IPS-18c (cell line): ENCODE measurements around the gene CCDC6.

ENCODE experiments used
- H3K4me3 ChIP-seq: 2 replicates; pipeline ENCODE4 v1.7.0; 2013; ENCODE audit warnings: low read depth, mild to moderate bottlenecking, low read length, moderate library complexity; ENCODE audit not compliant: insufficient read depth
- H3K9me3 ChIP-seq: one replicate; pipeline ENCODE4 v1.6.1; 2013; ENCODE audit warnings: mild to moderate bottlenecking, low read length, moderate library complexity; ENCODE audit not compliant: control insufficient read depth, insufficient read depth

CCDC6 gene

GRCh38 chr10:59870152-59870551, 36.2 kb downstream of the CCDC6 start:
- Histone ChIP-seq H3K9me3 (no peaks in the 10 kb centered on the region), H3K4me3 (no peak overlapping the region)

GRCh38 chr10:59869594-59869940, 36.8 kb downstream of the CCDC6 start:
- Histone ChIP-seq H3K9me3 (no peaks in the 10 kb centered on the region), H3K4me3 (no peak overlapping the region)

- H3K9me3 ChIP-seq: no peaks in the 10 kb centered on the region
- no peak overlapping the region for H3K4me3 ChIP-seq
Measured at GRCh38 chr10:59868696-59869593, 37.4 kb downstream of the CCDC6 start.

DNA sequence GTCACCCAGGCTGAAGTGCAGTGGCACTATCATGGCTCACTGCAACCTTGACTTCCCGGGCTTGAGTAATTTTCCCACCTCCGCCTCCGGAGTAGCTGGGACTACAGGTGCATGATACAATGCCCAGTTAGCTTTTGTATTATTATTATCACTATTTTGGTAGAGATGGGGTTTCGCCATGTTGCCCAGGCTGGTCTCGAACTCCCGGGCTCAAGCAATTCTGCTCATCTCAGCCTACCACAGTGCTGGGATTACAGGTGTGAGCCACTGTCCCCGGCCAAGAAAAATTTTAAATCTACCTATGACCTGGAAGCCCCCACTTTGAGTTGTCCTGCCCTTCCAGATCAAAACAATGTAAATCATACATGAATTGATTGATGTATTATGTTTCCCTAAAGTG, 38.8 kb downstream of the CCDC6 start:
- H3K4me3 ChIP-seq: no peak overlapping the region

DNA sequence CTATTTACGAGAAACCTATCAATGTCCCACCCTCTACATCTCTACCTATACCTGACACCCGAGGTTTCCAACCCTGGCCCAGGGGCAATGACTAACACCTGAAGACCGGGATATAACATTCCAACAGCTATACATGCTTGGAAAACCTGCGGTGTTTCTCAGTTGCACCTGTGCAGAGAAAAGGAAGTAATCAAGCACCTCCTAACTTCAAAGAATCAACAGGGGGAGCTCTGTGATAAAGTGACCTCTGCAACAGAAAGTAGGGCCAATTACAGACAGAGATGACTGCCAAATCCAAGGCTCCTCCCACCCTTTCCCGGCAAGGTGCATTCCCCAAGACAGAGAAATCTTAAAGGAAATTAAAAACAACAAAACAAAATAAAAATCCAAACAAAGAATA, 41.3 kb downstream of the CCDC6 start:
- no peaks in the 10 kb centered on the region for H3K9me3 ChIP-seq
- no peak overlapping the region for H3K4me3 ChIP-seq

More for the DNA sequence above, 38.8 kb downstream of the CCDC6 start:
- H3K9me3 ChIP-seq: no peaks in the 10 kb centered on the region

DNA sequence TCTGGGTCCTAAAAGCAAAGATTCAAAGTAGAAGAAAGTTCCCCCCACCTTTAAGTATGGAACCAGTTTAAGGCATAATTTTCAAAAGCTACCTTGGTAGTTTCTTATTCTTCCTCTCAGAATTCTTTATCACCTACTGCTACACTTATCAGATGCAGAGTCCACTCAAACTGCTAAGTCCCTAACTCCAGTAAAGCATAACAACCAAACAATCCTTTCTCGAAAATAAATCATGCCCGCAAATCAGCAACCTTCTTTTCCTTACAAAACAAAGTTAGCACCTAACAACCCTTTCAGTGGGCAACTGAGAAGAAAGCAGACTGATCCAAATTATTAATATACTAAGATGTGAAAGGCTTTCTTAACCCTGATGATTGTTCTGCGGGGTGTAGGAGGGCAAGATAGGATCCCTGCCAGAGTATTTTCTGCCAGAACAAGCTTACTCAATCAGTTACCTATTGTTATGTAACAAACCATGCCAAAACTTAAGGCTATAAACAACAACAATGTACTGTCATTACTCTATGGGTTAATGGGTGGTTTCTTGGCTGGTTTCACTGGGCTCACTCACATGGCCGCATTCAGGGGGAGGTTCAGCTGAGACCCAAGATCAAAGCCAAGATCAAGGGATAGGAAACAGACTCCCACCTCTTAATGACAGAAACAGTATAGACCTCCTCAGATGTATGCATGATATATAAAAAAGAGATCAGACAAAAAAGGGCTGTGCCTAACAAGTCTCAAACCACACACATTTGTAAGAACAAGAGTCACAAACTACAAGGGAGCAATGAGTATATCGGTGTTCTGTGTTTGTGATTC, 42.0 kb downstream of the CCDC6 start:
- Histone ChIP-seq H3K9me3 (no peaks in the 10 kb centered on the region), H3K4me3 (no peak overlapping the region)

- Histone ChIP-seq H3K9me3 (no peaks in the 10 kb centered on the region), H3K4me3 (no peak overlapping the region)
Measured at GRCh38 chr10:59859570-59859969, 46.8 kb downstream of the CCDC6 start.

DNA sequence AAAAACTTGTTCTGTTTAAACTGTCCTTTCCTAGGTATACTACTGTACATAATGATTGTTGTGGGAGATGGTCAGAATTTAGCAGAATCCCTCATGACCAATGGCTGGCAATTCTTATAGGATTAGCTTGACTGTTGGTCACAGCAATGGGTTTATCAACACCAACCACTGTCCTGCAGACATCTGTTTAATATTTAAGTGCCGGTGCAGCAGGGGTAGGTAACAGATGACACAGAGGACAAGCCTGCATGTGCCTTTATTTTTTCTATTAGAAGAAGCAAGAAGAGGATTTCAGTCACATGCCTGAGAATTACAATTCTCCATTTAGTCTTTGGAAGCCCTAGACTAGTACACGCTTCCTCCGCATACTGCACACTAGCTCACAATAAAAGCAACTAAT, 48.4 kb downstream of the CCDC6 start:
- Histone ChIP-seq H3K9me3 (no peaks in the 10 kb centered on the region), H3K4me3 (no peak overlapping the region)

DNA sequence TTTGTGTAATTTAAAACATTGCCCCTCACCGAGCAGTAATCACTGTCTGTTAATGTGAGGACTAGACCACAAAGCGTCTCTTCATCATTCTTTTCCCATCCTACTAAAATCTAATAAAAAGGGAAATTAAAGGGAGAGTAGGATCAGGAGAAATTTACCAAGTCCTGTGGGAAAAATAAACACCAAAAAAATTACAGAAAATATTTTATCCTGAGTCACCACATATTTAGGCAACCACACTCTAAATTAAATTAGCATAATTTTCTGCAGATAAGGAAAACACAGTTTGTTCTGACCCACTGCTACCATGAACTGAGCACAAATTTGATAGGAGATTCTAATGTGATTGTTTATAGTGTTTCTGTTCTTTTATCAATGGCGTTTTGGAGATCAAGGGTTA, 49.3 kb downstream of the CCDC6 start:
- no peak overlapping the region for H3K4me3 ChIP-seq
- no peaks in the 10 kb centered on the region for H3K9me3 ChIP-seq

GRCh38 chr10:59856104-59856503, 50.3 kb downstream of the CCDC6 start:
- no peak overlapping the region for H3K4me3 ChIP-seq
- H3K9me3 ChIP-seq: no peaks in the 10 kb centered on the region

DNA sequence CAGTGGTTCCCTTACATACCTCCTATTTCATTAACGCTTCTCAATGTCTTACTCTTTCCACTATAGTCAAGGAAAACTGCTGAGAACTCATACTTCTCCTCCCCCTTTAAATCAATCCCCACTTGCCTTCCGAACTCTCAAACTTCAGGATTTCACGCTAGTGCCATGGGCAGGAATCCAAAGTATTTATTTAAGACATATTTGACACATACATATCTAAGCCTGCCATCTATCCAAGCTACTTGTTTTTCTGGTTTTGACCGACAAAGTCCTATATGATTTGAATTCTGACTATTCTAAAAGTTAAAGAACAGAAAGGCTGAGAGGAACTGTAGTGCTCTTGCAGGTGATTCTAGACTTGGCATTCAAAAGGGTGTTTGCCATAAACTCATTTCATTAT, 51.8 kb downstream of the CCDC6 start:
- no peak overlapping the region for H3K4me3 ChIP-seq

DNA sequence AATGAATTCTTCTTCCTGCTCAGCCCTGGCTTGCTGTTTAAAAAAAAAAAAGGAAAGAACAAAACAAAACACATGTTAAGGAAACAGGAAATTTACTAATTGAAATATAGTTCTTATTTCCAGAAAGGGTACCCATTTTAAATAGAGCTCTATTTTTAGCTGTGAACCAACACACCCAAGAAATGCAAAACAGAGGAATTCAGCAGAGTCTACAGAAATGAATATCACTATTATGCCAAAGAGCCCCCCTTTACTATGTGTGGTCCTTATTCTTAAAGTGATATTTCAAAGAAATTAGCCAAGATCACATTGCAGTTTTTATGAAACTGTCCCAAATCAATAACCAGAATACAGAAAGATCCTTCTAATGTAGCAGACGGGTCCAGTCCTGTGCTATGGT, 53.7 kb downstream of the CCDC6 start:
- Histone ChIP-seq H3K9me3 (no peaks in the 10 kb centered on the region), H3K4me3 (no peak overlapping the region)

More for the DNA sequence above, 51.8 kb downstream of the CCDC6 start:
- H3K9me3 ChIP-seq: no peaks in the 10 kb centered on the region

- H3K9me3 ChIP-seq: no peaks in the 10 kb centered on the region
- no peak overlapping the region for H3K4me3 ChIP-seq
Measured at GRCh38 chr10:59851864-59852263, 54.5 kb downstream of the CCDC6 start.

DNA sequence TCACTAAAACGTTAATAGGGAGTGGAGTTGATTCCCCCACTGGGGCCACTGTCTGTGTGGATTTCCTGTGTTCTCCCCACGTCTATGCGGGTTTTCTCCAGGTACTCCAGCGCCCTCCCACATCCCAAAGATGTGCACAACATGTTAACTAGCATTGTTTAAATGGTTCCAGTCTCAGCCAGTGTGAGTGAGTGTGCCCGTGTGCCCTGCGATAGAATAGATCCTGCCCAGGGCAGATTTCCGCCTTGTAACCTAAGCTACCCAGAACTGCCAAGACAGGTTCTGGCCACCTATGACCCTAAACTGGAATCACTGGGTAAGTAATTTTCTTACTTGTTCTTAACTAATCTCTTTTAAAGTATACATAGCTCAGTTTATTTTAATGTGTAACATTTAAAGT, 58.5 kb downstream of the CCDC6 start:
- no peak overlapping the region for H3K4me3 ChIP-seq
- no peaks in the 10 kb centered on the region for H3K9me3 ChIP-seq

- no peak overlapping the region for H3K4me3 ChIP-seq
Measured at GRCh38 chr10:59847326-59847725, 59.0 kb downstream of the CCDC6 start.

DNA sequence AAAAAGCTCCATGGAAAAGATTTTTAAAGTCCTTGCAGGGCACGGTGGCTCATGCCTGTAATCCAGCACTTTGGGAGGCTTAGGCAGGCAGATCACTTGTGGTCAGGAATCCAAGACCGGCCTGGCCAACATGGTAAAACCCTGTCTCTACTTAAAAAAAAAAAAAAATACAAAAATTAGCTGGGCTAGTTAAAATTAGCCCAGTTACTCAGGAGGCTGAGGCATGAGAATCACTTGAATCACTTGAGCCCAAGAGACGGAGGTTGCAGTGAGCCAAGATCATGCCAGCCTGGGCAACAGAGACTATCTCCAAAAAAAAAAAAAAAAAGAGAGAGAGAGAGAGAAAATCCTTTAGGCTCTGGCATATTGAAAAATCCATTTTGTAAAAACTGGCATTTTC, 61.9 kb downstream of the CCDC6 start:
- no peak overlapping the region for H3K4me3 ChIP-seq
- no peaks in the 10 kb centered on the region for H3K9me3 ChIP-seq

More at GRCh38 chr10:59847326-59847725, 59.0 kb downstream of the CCDC6 start:
- H3K9me3 ChIP-seq: no peaks in the 10 kb centered on the region

GRCh38 chr10:59843748-59844147, 62.6 kb downstream of the CCDC6 start:
- H3K4me3 ChIP-seq: no peak overlapping the region
- no peaks in the 10 kb centered on the region for H3K9me3 ChIP-seq

DNA sequence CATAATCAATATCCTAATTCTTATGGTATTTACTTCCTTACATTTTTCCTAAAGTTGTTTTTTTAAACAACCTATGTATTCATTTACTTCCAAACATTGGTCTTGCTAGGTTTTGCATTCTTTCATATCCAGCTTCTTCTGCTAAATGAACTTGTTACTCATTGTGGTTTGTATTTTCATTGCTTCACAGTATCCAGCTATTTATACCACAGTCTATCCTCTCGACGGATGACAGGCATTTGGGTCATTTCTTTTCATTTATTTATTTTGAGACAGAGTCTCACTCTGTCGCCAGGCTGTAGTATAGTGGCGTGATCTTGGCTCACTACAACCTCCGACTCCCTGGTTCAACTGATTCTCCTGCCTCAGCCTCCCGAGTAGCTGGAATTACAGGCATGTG, 66.8 kb downstream of the CCDC6 start:
- H3K9me3 ChIP-seq: no peaks in the 10 kb centered on the region
- H3K4me3 ChIP-seq: no peak overlapping the region
